Left renal pelvis (tissue), 4 donors: ENCODE data around the gene CGB7. TPM values are rescaled to one million over a fixed set of nuclear protein-coding genes. Genes with fewer than 3 reads are reported as not detected.

Source experiments
- DNase-seq, 4 donors: peaks; one replicate each; pipeline ENCODE4 v3.0.0-alpha.2; 2013; ENCODE audit warnings: low read depth in 4 of 4, low spot score in 3 of 4
- polyA plus RNA-seq, 4 donors: library from polyadenylated mRNA; unstranded; fragments of 120-200 nt; gene quantifications; one replicate each; pipeline ENCODE4 v1.2.1, GENCODE V29; 2013; ENCODE audit not compliant: insufficient read length in 4 of 4

Gene CGB7
- polyA plus RNA-seq, 4 donors: 0.69 to 1.7 (median 1.2) TPM

DNA sequence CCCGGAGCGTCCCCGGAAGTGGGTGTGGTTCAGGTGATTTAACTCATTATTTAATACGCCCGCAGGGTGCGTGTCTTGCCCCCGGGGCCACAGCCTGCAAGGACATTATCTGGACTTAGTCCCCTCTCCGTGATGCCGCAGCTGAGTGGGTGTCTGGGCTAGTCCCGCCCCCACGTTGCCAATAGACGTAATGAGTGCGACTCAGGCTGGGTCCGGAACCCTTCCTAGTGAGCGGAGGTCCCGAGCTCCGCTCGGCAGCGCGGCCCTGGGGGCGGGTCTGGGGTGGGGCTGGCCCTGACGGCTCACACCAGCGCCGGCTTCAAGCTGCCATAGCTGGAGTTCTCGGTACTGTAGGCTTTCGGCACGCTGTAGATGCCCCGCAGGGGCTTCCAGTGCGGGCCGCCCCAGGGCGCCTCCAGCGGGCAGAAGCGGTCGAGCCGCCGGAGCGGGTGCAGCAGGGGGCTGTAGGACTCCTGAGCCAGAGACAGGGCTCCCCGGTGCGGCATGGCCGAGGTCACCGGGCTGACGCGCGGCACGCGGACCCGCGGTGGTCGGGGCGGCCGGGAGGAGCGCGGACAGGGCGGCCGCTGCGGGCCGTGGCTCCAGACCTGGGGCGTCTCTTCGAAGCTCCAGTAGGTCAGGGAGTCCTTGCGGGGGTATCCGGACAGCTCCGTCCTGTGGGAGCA lies 39.7 kb downstream of the CGB7 start:
- DNase-seq: no peak

GRCh38 chr19:49017041-49017665 lies 40.4 kb downstream of the CGB7 start, which contains the start of gene LHB:
TSS of gene LHB (minus strand) at chr19:49017091. CDS start at chr19:49017081, 10 bp downstream.
- no peak for DNase-seq

DNA sequence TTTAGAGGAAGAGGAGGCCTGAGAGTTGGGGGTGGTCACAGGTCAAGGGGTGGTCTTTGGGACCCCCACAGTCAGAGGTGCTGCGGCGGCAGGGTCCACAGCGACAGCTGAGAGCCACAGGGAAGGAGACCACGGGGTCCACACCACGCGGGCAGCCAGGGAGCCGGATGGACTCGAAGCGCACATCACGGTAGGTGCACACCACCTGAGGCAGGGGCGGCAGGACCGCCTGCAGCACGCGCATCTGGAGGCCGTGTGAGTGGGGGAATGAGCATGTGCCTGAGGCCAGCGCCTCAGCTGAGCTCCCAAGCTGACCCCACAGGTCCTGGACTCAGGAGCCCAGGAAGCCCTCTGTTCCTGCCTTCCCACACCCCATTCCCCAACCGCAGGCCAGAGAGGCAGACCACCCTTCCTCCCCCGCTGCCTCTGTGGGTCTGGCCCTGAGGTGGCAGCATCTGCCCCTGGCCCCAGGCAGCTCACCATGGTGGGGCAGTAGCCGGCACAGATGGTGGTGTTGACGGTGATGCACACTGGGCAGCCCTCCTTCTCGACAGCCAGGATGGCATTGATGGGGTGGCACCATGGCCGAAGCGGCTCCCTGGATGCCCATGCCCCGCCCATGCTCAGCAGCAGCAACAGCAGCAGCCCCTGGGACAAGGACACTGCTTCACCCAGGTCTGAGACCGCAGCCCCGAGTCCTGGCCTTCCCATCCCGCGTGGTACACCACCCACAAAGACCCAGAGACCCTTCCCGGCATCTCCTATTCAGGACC lies 41.3 kb downstream of the CGB7 start:
- no peak for DNase-seq

DNA sequence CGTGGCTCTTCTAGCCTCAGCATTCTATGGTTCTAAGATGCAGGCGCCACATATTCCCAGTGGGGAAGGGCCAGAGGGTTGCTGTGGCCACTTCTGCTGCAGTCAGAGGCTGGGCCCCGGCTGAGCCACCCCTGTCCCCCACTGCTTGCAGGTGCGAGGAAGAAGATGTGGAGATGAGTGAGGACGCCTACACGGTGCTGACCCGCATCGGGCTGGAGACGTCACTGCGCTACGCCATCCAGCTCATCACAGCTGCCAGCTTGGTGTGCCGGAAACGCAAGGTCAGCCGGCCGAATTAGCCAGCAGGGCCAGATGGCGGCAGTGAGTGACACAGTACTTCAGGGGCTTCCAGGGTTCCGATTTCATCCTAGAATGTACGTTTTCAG lies 42.7 kb downstream of the CGB7 start:
- no peak for DNase-seq

GRCh38 chr19:49014123-49014869 lies 43.3 kb downstream of the CGB7 start:
- DNase-seq: no peak

DNA sequence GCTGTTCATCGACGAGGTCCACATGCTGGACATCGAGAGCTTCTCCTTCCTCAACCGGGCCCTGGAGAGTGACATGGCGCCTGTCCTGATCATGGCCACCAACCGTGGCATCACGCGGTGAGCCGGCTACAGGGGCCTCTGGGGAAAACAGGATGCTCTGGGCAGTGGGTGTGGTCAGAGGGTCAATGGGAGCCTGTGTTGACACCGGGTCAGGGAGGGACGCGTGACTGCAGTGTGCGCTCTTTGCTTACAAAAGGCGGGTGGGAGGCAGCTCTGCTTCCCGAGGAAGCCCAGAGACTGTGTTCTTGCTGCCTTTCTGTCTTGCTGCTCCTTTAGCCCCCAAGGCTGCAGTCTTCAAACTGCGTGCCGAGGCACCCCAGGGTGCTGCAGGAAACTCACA lies 46.4 kb downstream of the CGB7 start:
- DNase-seq: no peak

DNA sequence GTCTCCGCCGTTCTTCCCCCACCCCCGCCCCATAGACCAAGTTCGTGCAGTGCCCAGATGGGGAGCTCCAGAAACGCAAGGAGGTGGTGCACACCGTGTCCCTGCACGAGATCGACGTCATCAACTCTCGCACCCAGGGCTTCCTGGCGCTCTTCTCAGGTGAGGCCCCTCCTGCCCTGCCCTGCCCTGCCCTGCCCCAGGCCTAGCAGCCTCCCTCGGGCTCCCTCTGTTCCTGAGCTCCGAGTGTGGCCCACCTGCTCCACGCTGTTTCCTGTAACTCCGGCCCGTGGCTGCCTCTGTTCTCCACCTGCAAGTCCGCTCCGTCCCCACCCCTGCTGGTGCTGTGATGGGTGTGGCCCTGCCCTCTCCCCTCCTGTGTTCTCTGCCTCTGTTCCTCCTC lies 47.1 kb downstream of the CGB7 start:
- DNase-seq: no peak

GRCh38 chr19:49009828-49010227 lies 47.7 kb downstream of the CGB7 start:
- no peak for DNase-seq

- no peak for DNase-seq
These were observed 50.6 kb downstream of the CGB7 start for GRCh38 chr19:49006905-49007304.

GRCh38 chr19:49004964-49005614 lies 52.5 kb downstream of the CGB7 start:
- DNase-seq: no peak

Other genes starting within 250 kb of the CGB7 start
- 10 to 100 TPM; 19.5 to 58.6 (median 32.0) TPM for gene BCAT2, start 246.7 kb downstream of the CGB7 start, polyA plus RNA-seq
- 10 to 100 TPM in 3 of 4 donors, 1 to 10 TPM in 1; 8.3 to 38.2 (median 26.3) TPM for gene HSD17B14, start 221.3 kb downstream of the CGB7 start, polyA plus RNA-seq
- gene PLEKHA4, start 189.1 kb downstream of the CGB7 start, polyA plus RNA-seq: 10 to 100 TPM; 19.8 to 60.5 (median 27.7) TPM
- gene PPP1R15A, start 185.3 kb downstream of the CGB7 start, polyA plus RNA-seq: 100 to 1,000 TPM in 1 of 4 donors, 10 to 100 TPM in 3; 30.6 to 343 (median 32.6) TPM
- gene TULP2, start 159.0 kb downstream of the CGB7 start, polyA plus RNA-seq: 1 to 10 TPM in 3 of 4 donors, under 1 TPM in 1; 0.60 to 1.5 (median 1.3) TPM
- gene NUCB1, start 157.4 kb downstream of the CGB7 start, polyA plus RNA-seq: 100 to 1,000 TPM; 223 to 314 (median 261) TPM
- 1 to 10 TPM; 1.6 to 8.0 (median 6.5) TPM for gene DHDH, start 124.0 kb downstream of the CGB7 start, polyA plus RNA-seq
- 10 to 100 TPM; 49.6 to 83.8 (median 71.4) TPM for gene BAX, start 102.9 kb downstream of the CGB7 start, polyA plus RNA-seq
- 1,000 to 10,000 TPM; 1,558 to 2,525 (median 2,184) TPM for gene FTL, start 92.4 kb downstream of the CGB7 start, polyA plus RNA-seq
- gene GYS1, start 64.4 kb downstream of the CGB7 start, polyA plus RNA-seq: 10 to 100 TPM; 24.0 to 50.7 (median 39.6) TPM
- 10 to 100 TPM; 51.0 to 91.7 (median 79.3) TPM for gene RUVBL2, start 63.9 kb downstream of the CGB7 start, polyA plus RNA-seq
- gene LHB, start 40.7 kb downstream of the CGB7 start, polyA plus RNA-seq: under 1 TPM in 1 of 4 donors, not detected in 3; 0.47 TPM
- under 1 TPM in 1 of 4 donors, not detected in 3; 0.26 TPM for gene CGB3, start 33.4 kb downstream of the CGB7 start, polyA plus RNA-seq
- under 1 TPM in 1 of 4 donors, not detected in 3; 0.35 TPM for gene CGB2, start 25.9 kb downstream of the CGB7 start, polyA plus RNA-seq
- gene CGB1, start 20.9 kb downstream of the CGB7 start, polyA plus RNA-seq: not detected
- under 1 TPM in 1 of 4 donors, not detected in 3; 0.18 TPM for gene CGB5, start 13.9 kb downstream of the CGB7 start, polyA plus RNA-seq
- gene CGB8, start 8.6 kb downstream of the CGB7 start, polyA plus RNA-seq: under 1 TPM in 2 of 4 donors, not detected in 2; 0.18 to 0.22 TPM
- 1 to 10 TPM; 3.2 to 5.9 (median 4.7) TPM for gene NTF4, start 7.1 kb upstream of the CGB7 start, polyA plus RNA-seq
- under 1 TPM in 3 of 4 donors, not detected in 1; 0.04 to 0.11 (median 0.05) TPM for gene KCNA7, start 14.9 kb upstream of the CGB7 start, polyA plus RNA-seq
- 100 to 1,000 TPM; 254 to 427 (median 319) TPM for gene SNRNP70, start 27.7 kb upstream of the CGB7 start, polyA plus RNA-seq
- 10 to 100 TPM in 1 of 4 donors, 1 to 10 TPM in 3; 6.4 to 13.3 (median 6.8) TPM for gene LIN7B, start 56.6 kb upstream of the CGB7 start, polyA plus RNA-seq
- 1 to 10 TPM in 2 of 4 donors, under 1 TPM in 2; 0.31 to 1.0 (median 0.70) TPM for gene C19orf73, start 61.4 kb upstream of the CGB7 start, polyA plus RNA-seq
- gene PPFIA3, start 61.8 kb upstream of the CGB7 start, polyA plus RNA-seq: 1 to 10 TPM; 5.0 to 8.3 (median 6.7) TPM
- 10 to 100 TPM; 26.7 to 41.9 (median 30.3) TPM for gene HRC, start 97.6 kb upstream of the CGB7 start, polyA plus RNA-seq
- 10 to 100 TPM; 18.1 to 39.9 (median 28.0) TPM for gene TRPM4, start 100.0 kb upstream of the CGB7 start, polyA plus RNA-seq